C4-2B (cell line): ENCODE data around the gene TSHR.

Experiments used
- ZFX ChIP-seq: fragments of 450-650 bp; IDR thresholded peaks from 2 replicates; pipeline ENCODE4 v1.6.1; 2017
- TF ChIP-seq, protein P1 (sequence below): fragments of 450-650 bp; conservative IDR thresholded peaks from 2 replicates; pipeline ENCODE4 v1.5.1; 2017; ENCODE audit warnings: mild to moderate bottlenecking

DNA sequence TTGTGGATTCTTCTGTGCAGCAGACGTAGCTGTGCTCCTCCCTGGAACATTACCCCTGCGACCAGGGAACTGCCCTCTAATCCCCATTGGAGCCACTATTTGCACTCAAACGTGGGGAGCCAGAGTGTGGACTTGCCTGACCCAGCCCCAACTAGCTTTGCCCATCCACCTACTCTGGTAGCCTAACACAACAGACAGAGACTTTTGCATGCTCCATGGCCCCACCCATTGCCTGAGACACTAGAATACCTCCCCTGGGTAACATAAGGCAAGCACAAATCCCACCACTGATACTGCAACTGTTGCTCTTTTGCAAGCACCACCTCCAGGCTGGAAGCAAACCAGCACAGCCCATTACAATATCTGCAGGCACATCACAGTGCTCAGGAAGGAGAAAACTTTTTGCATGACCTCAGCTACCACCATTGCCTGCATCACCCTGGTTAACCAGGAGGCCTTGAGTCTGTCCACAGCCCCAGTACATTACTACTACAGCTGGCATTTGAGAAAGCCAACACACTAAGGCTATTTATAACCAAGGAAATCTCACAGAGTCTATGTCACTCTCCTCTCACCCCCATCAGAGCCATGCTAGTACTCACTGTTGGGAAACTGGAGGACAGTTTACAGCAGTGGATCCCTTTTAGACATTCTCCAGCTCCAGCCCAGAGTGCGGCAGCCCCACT, 28.9 kb upstream of the TSHR start:
- TF ChIP-seq, protein P1, sequence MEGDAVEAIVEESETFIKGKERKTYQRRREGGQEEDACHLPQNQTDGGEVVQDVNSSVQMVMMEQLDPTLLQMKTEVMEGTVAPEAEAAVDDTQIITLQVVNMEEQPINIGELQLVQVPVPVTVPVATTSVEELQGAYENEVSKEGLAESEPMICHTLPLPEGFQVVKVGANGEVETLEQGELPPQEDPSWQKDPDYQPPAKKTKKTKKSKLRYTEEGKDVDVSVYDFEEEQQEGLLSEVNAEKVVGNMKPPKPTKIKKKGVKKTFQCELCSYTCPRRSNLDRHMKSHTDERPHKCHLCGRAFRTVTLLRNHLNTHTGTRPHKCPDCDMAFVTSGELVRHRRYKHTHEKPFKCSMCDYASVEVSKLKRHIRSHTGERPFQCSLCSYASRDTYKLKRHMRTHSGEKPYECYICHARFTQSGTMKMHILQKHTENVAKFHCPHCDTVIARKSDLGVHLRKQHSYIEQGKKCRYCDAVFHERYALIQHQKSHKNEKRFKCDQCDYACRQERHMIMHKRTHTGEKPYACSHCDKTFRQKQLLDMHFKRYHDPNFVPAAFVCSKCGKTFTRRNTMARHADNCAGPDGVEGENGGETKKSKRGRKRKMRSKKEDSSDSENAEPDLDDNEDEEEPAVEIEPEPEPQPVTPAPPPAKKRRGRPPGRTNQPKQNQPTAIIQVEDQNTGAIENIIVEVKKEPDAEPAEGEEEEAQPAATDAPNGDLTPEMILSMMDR = no peak
- no peak for TF ChIP-seq ZFX
